Aorta (tissue), 5 donors: ENCODE data around the gene EZR. TPM values are rescaled to one million over a fixed set of nuclear protein-coding genes. Genes with fewer than 3 reads are reported as not detected.

Experiments
- ATAC-seq: fragments of 200-7000 bp; cut with Tn5 transposase; one replicate; pipeline ENCODE4 v1.9.1; 2022; ENCODE audit warnings: moderate library complexity; ENCODE audit not compliant: low FRiP score
- DNase-seq, 2 donors: peaks; one replicate each; pipeline ENCODE4 v3.0.0-alpha.2; 2020
- H3K27ac ChIP-seq, 2 donors: one replicate each; pipeline ENCODE4 v1.5.1; 2013; ENCODE audit warnings: low read length in 2 of 2, mild to moderate bottlenecking in 2 of 2, moderate library complexity in 2 of 2, control low read depth in 1 of 2, inconsistent platforms in 1 of 2, low read depth in 1 of 2
- H3K27me3 ChIP-seq, 2 donors: one replicate each; pipeline ENCODE4 v1.6.1; 2013; ENCODE audit warnings: control low read depth in 1 of 2, low read length in 1 of 2, mild to moderate bottlenecking in 1 of 2, moderate library complexity in 1 of 2; ENCODE audit not compliant: insufficient read depth in 2 of 2, control insufficient read depth in 1 of 2
- H3K36me3 ChIP-seq, 2 donors: one replicate each; pipeline ENCODE4 v1.6.1; 2013; ENCODE audit warnings: control low read depth in 1 of 2, low read length in 1 of 2, mild to moderate bottlenecking in 1 of 2; ENCODE audit not compliant: insufficient read depth in 2 of 2, control insufficient read depth in 1 of 2
- H3K4me1 ChIP-seq, 2 donors: one replicate each; pipeline ENCODE4 v1.6.1; 2013; ENCODE audit warnings: low read length in 2 of 2, control low read depth in 1 of 2, mild to moderate bottlenecking in 1 of 2, moderate library complexity in 1 of 2; ENCODE audit not compliant: insufficient read depth in 2 of 2, control insufficient read depth in 1 of 2
- H3K4me3 ChIP-seq, 2 donors: one replicate each; pipeline ENCODE4 v1.5.1; 2013; ENCODE audit warnings: low read length in 2 of 2, control low read depth in 1 of 2, mild to moderate bottlenecking in 1 of 2
- H3K9me3 ChIP-seq: one replicate; pipeline ENCODE4 v1.6.1; 2013; ENCODE audit warnings: mild to moderate bottlenecking, low read length; ENCODE audit not compliant: control insufficient read depth
- WGBS, 2 donors: extraction: QIAGEN DNeasy Blood & Tissue Kit; methylation state at CpG; one replicate each; pipeline ENCODE4 v1.1.7; 2013; 5-methylcytosine and 5-hydroxymethylcytosine counted together
- intact Hi-C, 2 donors: fragments of 100-400 bp; cut with DNase I; formaldehyde crosslinking; loops; one replicate each; pipeline versions ENCODE4 v1.14.2 to v1.15.0; 2022
- polyA plus RNA-seq, 2 donors: library from polyadenylated mRNA; stranded (reverse); fragments of 200-250 nt; gene quantifications; one replicate each; pipeline ENCODE4 v1.2.3, GENCODE V29; 2013
- total RNA-seq, 2 donors: library from RNA; stranded (reverse); fragmentation: NEBNext Ultra II Directional; extraction: Animal tissue kit (Norgen Biotek cat#: 25700); gene quantifications; one replicate each; pipeline ENCODE4 v1.2.1, GENCODE V29; 2021
- donor health status: healthy with polysubstance abuse.
- donor health status: Bipolar disorder and iron deficiency.
- donor health status: DM: no; HTN: no; CAD: no.
- donor health status: DM: no; HTN: no; CAD: no.
- donor health status: DM: yes; HTN: yes; CAD: no.

Gene EZR
- total and polyA plus RNA-seq, 4 donors: 13.4 to 127 (median 50.5) TPM

GRCh38 chr6:158805698-158806377 is 13.3 kb downstream of the EZR start:
- no peaks in the 10 kb centered on the region for H3K9me3 ChIP-seq
- no peak overlapping the region for H3K27ac ChIP-seq
- DNase-seq (no peak), ATAC-seq (no peak)
- 95 to 96% methylated on average over 5 of the region's 5 CpGs for WGBS, 2 donors
- no peaks in the 10 kb centered on the region for H3K4me1 ChIP-seq
- intact Hi-C loops: no loop called here
- H3K27me3 ChIP-seq: no peaks in the 10 kb centered on the region
- H3K4me3 ChIP-seq: no peak overlapping the region
- H3K36me3 ChIP-seq: peaks cover 0 to 2% of the 10 kb centered on the region in 2 donors

- H3K27me3 ChIP-seq: no peaks in the 10 kb centered on the region
- no peak overlapping the region for H3K4me3 ChIP-seq
- ATAC-seq (no peak), DNase-seq (no peak)
- no peaks in the 10 kb centered on the region for H3K9me3 ChIP-seq
- H3K36me3 ChIP-seq: peaks cover 0 to 2% of the 10 kb centered on the region in 2 donors
- intact Hi-C loops: no loop called here
- peaks cover 0 to 2% of the 10 kb centered on the region in 2 donors for H3K4me1 ChIP-seq
- H3K27ac ChIP-seq: no peak overlapping the region
Observed at GRCh38 chr6:158804207-158804606, 15.0 kb downstream of the EZR start.

GRCh38 chr6:158803733-158804143 is 15.4 kb downstream of the EZR start:
- no peak for ATAC-seq
- no peaks in the 10 kb centered on the region for H3K9me3 ChIP-seq
- 68 to 72% methylated on average over 5 of the region's 5 CpGs for WGBS, 2 donors
- H3K27me3 ChIP-seq: no peaks in the 10 kb centered on the region
- peaks cover 0 to 2% of the 10 kb centered on the region in 2 donors for H3K36me3 ChIP-seq
- H3K4me1 ChIP-seq: peaks cover 2 to 3% of the 10 kb centered on the region in 2 donors
- DNase-seq: no peak
- intact Hi-C loops: no loop called here
- no peak overlapping the region for H3K4me3 ChIP-seq
- no peak overlapping the region for H3K27ac ChIP-seq

- peaks cover 2 to 3% of the 10 kb centered on the region in 2 donors for H3K4me1 ChIP-seq
- no peaks in the 10 kb centered on the region for H3K27me3 ChIP-seq
- intact Hi-C loops: no loop called here
- 87 to 94% methylated on average over 7 of the region's 7 CpGs for WGBS, 2 donors
- no peaks in the 10 kb centered on the region for H3K9me3 ChIP-seq
- ATAC-seq (no peak), DNase-seq (no peak)
- H3K27ac ChIP-seq: no peak overlapping the region
- H3K4me3 ChIP-seq: no peak overlapping the region
- H3K36me3 ChIP-seq: peaks cover 0 to 2% of the 10 kb centered on the region in 2 donors
Observed at GRCh38 chr6:158801655-158802294, 17.4 kb downstream of the EZR start.

GRCh38 chr6:158799051-158799792 is 19.9 kb downstream of the EZR start:
- WGBS, 2 donors: 3 to 7% methylated on average over 11 of the region's 11 CpGs
- Histone ChIP-seq H3K27ac (peak overlapping the region in 1 of 2 donors; percentile 52), H3K36me3 (peaks cover 0 to 2% of the 10 kb centered on the region in 2 donors), H3K9me3 (no peaks in the 10 kb centered on the region), H3K27me3 (no peaks in the 10 kb centered on the region), H3K4me1 (peaks cover 2 to 3% of the 10 kb centered on the region in 2 donors), H3K4me3 (no peak overlapping the region)
- peak in 1 of 2 donors; percentile 53 for DNase-seq
- intact Hi-C loops: no loop called here
- ATAC-seq: peak; percentile 63

GRCh38 chr6:158798311-158798710 is 20.9 kb downstream of the EZR start:
- Histone ChIP-seq H3K36me3 (peaks cover 0 to 2% of the 10 kb centered on the region in 2 donors), H3K9me3 (no peaks in the 10 kb centered on the region), H3K27ac (peak overlapping the region in 1 of 2 donors; percentile 61), H3K27me3 (no peaks in the 10 kb centered on the region), H3K4me3 (no peak overlapping the region), H3K4me1 (peaks cover 2 to 3% of the 10 kb centered on the region in 2 donors)
- intact Hi-C loops: no loop called here
- ATAC-seq: no peak
- DNase-seq: no peak
- WGBS, 2 donors: 83 to 84% methylated on average over 8 of the region's 8 CpGs

- Histone ChIP-seq H3K27me3 (no peaks in the 10 kb centered on the region), H3K4me1 (peaks cover 2 to 3% of the 10 kb centered on the region in 2 donors), H3K36me3 (peaks cover 0 to 2% of the 10 kb centered on the region in 2 donors), H3K27ac (no peak overlapping the region), H3K4me3 (no peak overlapping the region), H3K9me3 (no peaks in the 10 kb centered on the region)
- DNase-seq (no peak), ATAC-seq (peak; percentile 51)
- intact Hi-C loops: no loop called here
- WGBS, 2 donors: 18 to 27% methylated on average over 3 of the region's 3 CpGs
Observed at GRCh38 chr6:158797331-158798310, 21.5 kb downstream of the EZR start.

GRCh38 chr6:158796353-158796752 is 22.8 kb downstream of the EZR start:
- ATAC-seq (no peak), DNase-seq (no peak)
- no peaks in the 10 kb centered on the region for H3K9me3 ChIP-seq
- no peak overlapping the region for H3K27ac ChIP-seq
- WGBS, 2 donors: 93 to 97% methylated on average over 3 of the region's 3 CpGs
- intact Hi-C loops: no loop called here
- no peak overlapping the region for H3K4me3 ChIP-seq
- no peaks in the 10 kb centered on the region for H3K36me3 ChIP-seq
- H3K27me3 ChIP-seq: no peaks in the 10 kb centered on the region
- peaks cover 2 to 3% of the 10 kb centered on the region in 2 donors for H3K4me1 ChIP-seq
